Measurements from ENCODE around the gene SEC61A2.
"Not testable (repeated sequence)": the region's sequence is repeated elsewhere in the genome, so short reads cannot be mapped to it uniquely, and the experiment has no call there.

The SEC61A2 gene

DNA sequence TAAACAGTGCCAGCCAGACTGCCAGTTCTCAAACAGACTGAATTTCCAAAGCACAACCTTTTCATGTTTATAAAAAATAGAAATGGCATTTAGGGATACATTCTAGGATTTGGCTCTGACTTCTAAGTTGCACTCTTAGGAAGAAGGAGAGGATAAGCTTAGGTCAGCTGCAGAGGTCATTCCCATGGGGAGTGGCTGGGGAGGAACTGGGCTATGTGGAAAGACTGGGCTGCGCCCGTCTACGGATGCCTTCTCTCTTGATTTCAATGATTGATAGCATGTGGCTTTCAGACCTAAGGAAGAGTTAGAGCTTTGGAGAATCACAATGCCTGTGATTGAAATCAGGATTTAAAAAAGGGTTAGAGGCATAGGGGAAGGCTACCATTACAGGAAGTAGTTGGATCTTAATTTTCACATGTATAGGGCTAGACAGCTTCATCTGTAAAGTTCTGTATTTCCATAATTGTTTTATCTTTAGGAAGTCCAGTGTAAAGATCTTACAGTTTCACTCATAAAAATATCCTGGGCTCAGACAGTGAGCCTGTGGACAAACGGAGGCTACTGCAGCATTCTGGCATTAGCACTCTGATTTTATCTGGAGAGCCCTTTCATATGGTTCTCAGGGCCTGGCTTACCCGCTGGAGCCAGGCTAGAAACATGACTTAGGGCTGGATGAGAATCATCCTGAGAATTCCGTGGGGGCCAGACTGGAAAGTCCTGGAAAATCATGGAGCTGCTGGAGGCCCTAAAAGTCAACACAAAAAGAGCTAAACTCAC, 36.7 kb downstream of the SEC61A2 start:
- H3K9me3 ChIP-seq (replicated peaks in 1 of 11) = no peaks in the 10 kb centered on the region
- H3K9ac ChIP-seq = no peak overlapping the region
- no peak overlapping the region for H3K4me2 ChIP-seq
- H3K27ac ChIP-seq = no peak overlapping the region
- peaks cover 94 to 100% (median 100%) of the 10 kb centered on the region in 11 experiments for H3K36me3 ChIP-seq
- peaks cover 0 to 6% (median 0%) of the 10 kb centered on the region in 11 experiments; a peak in 1 of 22 replicates for H4K20me1 ChIP-seq
- H3K4me1 ChIP-seq = no peaks in the 10 kb centered on the region
- H3K4me3 ChIP-seq = no peak overlapping the region
- TF ChIP-seq Cebpa-rat (IDR thresholded peaks at IDR 0.05) = no peak
- no peaks in the 10 kb centered on the region for H3K27me3 ChIP-seq

DNA sequence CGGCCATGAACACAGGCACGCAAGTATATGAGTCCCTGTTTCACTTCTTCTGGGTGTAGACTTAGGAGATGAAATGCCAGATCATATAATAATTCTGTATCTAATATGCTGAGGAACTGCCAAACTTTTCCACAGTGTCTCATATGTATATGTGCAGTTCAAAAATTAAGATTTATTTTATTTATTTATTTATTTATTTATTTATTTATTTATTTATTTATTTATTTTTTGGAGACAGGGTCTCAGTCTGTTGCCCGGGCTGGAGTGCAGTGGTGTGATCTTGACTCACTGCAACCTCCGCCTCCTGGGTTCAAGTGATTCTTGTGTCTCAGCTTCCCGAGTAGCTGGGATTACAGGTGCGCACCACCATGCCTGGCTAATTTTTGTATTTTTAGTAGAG, 42.0 kb downstream of the SEC61A2 start:
- H3K9me3 ChIP-seq (replicated peaks in 1 of 11); H3K4me1 ChIP-seq; H3K27ac ChIP-seq; H4K20me1 ChIP-seq; H3K27me3 ChIP-seq; H3K4me3 ChIP-seq; H3K4me2 ChIP-seq; H3K9ac ChIP-seq: not testable (repeated sequence)
- H3K36me3 ChIP-seq = peaks cover 96 to 100% (median 100%) of the 10 kb centered on the region in 11 experiments

DNA sequence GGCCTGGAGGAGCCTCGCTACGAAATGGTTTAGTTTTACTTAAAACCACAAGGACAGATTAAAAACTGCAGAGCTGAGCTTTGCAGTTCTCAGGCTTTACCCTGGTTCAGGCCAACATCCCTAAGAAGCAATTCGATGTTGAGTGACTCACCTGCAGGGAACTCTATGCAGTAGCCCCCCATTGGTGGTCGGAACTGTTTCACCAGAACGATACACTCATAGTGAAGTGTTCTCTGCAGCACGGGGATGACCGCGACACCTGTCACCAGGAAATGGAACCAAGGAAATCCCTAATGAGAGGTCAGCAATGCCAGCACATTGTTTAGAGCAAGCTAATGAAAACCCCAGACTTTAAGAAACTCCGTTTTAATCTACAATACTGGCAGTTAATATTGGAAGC, 48.2 kb downstream of the SEC61A2 start:
- Histone ChIP-seq H3K4me2 (no peak overlapping the region), H3K4me1 (peaks cover 10 to 48% (median 42%) of the 10 kb centered on the region in 10 experiments), H3K36me3 (peaks cover 63 to 99% (median 93%) of the 10 kb centered on the region in 11 experiments), H3K9me3 (replicated peaks in 1 of 11) (no peaks in the 10 kb centered on the region), H3K9ac (no peak overlapping the region), H3K27me3 (no peaks in the 10 kb centered on the region), H3K4me3 (no peak overlapping the region), H4K20me1 (peaks cover 0 to 21% (median 0%) of the 10 kb centered on the region in 11 experiments; a peak in 4 of 22 replicates), H3K27ac (no peak overlapping the region)
- TF ChIP-seq Cebpa-rat (IDR thresholded peaks at IDR 0.05) = no peak

DNA sequence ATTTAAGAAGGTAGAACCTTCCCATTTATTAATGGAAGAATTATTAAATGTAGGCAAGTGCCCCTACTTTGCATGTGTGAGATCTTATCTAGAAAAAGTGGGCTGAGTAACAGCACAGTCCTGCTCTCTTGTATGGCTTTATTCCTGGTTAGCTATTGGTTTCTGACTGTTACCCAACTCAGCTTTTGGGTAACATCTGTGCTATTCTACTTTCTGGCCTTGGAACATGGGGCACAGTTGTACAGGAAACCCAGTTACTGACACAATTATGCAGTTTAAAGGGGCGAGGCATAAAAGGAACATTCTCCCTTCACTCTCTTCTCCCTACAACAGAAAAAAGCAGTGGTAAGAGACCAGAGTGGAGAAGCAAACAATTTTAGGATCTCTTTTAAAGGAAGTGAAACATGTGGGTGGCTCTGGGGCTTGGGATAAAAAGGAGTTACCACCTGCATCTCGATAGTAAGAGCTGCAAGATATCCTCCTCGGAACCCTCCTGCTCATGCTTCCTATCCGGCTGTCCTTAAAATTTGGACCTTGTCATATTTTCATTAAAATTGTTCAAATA, 50.2 kb downstream of the SEC61A2 start:
- peak overlapping the region in 1 of 11 experiments; percentile 8; a peak in 1 of 22 replicates for H3K9ac ChIP-seq
- TF ChIP-seq Cebpa-rat (IDR thresholded peaks at IDR 0.05) = no peak
- H3K27me3 ChIP-seq = no peaks in the 10 kb centered on the region
- peak overlapping the region in 10 of 11 experiments; percentile 4 to 79 (median 53); a peak in 18 of 22 replicates for H3K4me2 ChIP-seq
- no peak overlapping the region for H3K4me3 ChIP-seq
- H3K4me1 ChIP-seq = peaks cover 16 to 61% (median 52%) of the 10 kb centered on the region in 10 experiments
- peak overlapping the region in 8 of 11 experiments; percentile 20 to 73 (median 44); a peak in 9 of 22 replicates for H3K27ac ChIP-seq
- H3K36me3 ChIP-seq = peaks cover 53 to 99% (median 92%) of the 10 kb centered on the region in 11 experiments
- peaks cover 0 to 21% (median 0%) of the 10 kb centered on the region in 11 experiments; a peak in 4 of 22 replicates for H4K20me1 ChIP-seq
- no peaks in the 10 kb centered on the region for H3K9me3 ChIP-seq (replicated peaks in 1 of 11)

DNA sequence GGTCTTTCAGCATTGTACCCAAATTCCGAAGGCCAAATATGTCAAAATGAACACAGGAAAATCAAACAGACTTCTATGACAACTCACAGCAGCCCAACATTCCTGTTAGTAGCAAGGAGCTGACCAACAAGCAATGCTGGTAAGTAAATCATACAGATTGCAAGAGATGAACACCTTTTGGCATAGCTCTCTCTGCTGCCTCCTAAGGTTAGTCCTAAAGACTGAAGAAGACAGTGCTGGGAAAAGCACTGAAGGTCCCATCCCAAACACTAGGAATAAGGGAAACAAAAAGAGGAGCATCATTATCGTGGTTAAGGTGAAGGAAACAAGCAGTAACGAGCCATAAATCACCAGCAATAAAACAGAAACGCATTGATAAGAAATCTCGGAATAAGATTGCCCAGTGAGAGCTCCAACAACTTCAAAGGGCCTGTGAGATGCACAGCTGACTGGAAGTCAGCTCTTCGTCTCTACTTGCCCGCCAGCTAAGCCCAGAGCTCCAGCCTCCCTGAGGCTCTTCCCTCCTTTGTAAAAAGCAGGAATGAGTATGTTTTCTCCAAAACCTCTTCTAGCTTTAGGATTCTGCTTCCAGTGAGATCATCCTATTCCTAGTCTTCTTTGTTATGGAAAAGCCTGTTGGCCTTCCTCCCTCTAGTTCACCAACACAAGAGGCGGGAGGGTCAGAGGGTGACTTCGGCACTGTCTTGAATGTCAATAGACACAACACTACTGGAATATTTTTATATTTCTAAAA, 50.9 kb downstream of the SEC61A2 start:
- Histone ChIP-seq H3K27ac (peak overlapping the region in 9 of 11 experiments; percentile 20 to 73 (median 54); a peak in 12 of 22 replicates), H4K20me1 (peaks cover 0 to 21% (median 0%) of the 10 kb centered on the region in 11 experiments; a peak in 4 of 22 replicates), H3K4me3 (no peak overlapping the region), H3K9me3 (replicated peaks in 1 of 11) (no peaks in the 10 kb centered on the region), H3K27me3 (no peaks in the 10 kb centered on the region), H3K9ac (0 out of 22 replicates have a peak overlapping the region, but pooled peaks of 1 of the 11 experiments have one; percentile 11), H3K4me1 (peaks cover 16 to 61% (median 52%) of the 10 kb centered on the region in 10 experiments), H3K36me3 (peaks cover 53 to 99% (median 92%) of the 10 kb centered on the region in 11 experiments), H3K4me2 (peak overlapping the region in 10 of 11 experiments; percentile 26 to 79 (median 63); a peak in 17 of 22 replicates)
- no peak for TF ChIP-seq Cebpa-rat (IDR thresholded peaks at IDR 0.05)

DNA sequence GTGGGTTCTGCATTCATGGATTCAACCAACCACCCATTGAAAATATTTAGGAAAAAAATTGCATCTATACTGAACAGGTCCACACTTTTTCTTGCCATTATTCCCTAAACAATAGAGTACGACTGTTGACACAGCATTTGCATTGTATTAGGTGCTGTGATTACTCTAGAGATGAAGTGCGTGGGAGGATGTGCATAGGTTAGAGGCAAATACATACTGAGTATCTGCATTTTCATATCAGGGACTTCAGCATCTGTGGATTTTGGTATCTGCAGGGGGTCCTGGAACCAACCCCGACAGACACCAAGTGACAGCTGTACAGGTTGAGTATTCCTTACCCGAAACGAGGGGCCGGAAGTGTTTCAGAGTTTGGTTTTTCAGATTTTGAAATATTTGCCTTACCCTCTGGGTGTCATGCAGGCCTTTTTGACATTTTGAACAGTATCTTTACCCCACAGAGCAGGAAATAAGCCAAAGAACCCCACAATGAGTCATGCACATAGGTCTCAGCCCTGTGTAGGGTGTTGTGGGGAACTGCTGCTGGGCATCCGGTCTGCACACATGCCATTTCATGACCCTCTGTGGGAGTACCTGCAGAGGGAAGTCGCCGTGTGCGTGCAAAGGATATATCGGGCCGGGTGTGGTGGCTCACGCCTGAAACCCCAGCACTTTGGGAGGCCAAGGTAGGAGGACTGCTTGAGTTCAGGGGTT, 51.7 kb downstream of the SEC61A2 start:
- no peaks in the 10 kb centered on the region for H3K27me3 ChIP-seq
- H3K9me3 ChIP-seq (replicated peaks in 1 of 11) = no peaks in the 10 kb centered on the region
- H3K36me3 ChIP-seq = peaks cover 53 to 99% (median 92%) of the 10 kb centered on the region in 11 experiments
- H3K27ac ChIP-seq = peak overlapping the region in 9 of 11 experiments; percentile 47 to 74 (median 64); a peak in 18 of 22 replicates
- peaks cover 18 to 69% (median 55%) of the 10 kb centered on the region in 10 experiments for H3K4me1 ChIP-seq
- H3K4me3 ChIP-seq = 0 out of 20 replicates have a peak overlapping the region, but pooled peaks of 1 of the 10 experiments have one; percentile 19
- H3K4me2 ChIP-seq = peak overlapping the region in 10 of 11 experiments; percentile 54 to 79 (median 64); a peak in 18 of 22 replicates
- no peak for TF ChIP-seq Cebpa-rat (IDR thresholded peaks at IDR 0.05)
- peak overlapping the region in 7 of 11 experiments; percentile 18 to 54 (median 41); a peak in 6 of 22 replicates for H3K9ac ChIP-seq
- peaks cover 0 to 24% (median 0%) of the 10 kb centered on the region in 11 experiments; a peak in 4 of 22 replicates for H4K20me1 ChIP-seq

DNA sequence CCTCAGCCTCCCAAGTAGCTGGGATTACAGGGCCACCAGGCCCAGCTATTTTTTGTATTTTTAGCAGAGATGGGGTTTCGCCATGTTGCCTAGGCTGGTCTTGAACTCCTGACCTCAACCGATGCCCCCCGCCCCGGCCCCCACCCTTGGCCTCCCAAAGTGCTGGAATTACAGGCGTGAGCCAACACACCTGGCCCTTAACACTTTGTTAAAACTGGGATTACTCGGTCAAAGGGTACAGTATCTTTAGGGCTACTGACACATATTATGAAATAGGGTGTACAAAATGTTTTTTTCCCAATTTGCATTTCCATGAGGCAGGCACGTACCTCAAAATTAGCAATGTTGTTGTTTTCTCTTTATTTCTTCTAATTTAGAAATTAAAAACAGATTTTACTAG, 54.7 kb downstream of the SEC61A2 start:
- H3K36me3 ChIP-seq = peaks cover 33 to 99% (median 85%) of the 10 kb centered on the region in 11 experiments
- H3K4me3 ChIP-seq = no peak overlapping the region
- peaks cover 0 to 33% (median 0%) of the 10 kb centered on the region in 11 experiments; a peak in 5 of 22 replicates for H4K20me1 ChIP-seq
- no peaks in the 10 kb centered on the region for H3K27me3 ChIP-seq
- H3K9me3 ChIP-seq (replicated peaks in 1 of 11) = no peaks in the 10 kb centered on the region
- peaks cover 24 to 87% (median 73%) of the 10 kb centered on the region in 10 experiments for H3K4me1 ChIP-seq
- H3K4me2 ChIP-seq = no peak overlapping the region
- TF ChIP-seq Cebpa-rat (IDR thresholded peaks at IDR 0.05) = no peak
- peak overlapping the region in 2 of 11 experiments; percentile 55 to 68; a peak in 1 of 22 replicates for H3K27ac ChIP-seq
- no peak overlapping the region for H3K9ac ChIP-seq

DNA sequence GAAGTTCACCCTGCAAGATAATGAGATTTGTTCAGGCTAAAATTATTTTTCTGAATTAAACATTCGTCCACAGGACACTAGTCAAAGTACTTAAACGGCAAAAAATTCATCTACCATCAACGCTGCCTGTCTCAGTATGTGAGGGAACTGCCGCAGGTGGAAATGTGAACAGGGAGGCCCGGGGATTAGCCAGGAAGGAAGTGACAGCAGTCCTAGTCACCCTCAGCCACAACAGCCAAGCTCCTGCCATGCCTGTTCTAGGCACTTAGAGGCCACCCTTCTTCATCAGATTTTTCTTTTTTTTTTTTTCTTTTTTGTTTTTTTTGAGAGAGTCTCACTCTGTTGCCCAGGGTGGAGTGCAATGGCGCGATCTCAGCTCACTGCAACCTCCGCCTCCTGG, 56.8 kb downstream of the SEC61A2 start:
- Histone ChIP-seq H3K9me3 (replicated peaks in 1 of 11) (no peaks in the 10 kb centered on the region), H3K4me2 (peak overlapping the region in 10 of 11 experiments; percentile 6 to 84 (median 60); a peak in 19 of 22 replicates), H3K4me3 (no peak overlapping the region; a peak in 1 of 20 replicates), H3K36me3 (peaks cover 33 to 95% (median 69%) of the 10 kb centered on the region in 11 experiments), H3K9ac (peak overlapping the region in 4 of 11 experiments; percentile 9 to 37 (median 16); a peak in 4 of 22 replicates), H3K4me1 (peaks cover 32 to 87% (median 72%) of the 10 kb centered on the region in 10 experiments), H3K27ac (peak overlapping the region in 8 of 11 experiments; percentile 10 to 50 (median 32); a peak in 12 of 22 replicates), H3K27me3 (no peaks in the 10 kb centered on the region), H4K20me1 (peaks cover 0 to 17% (median 0%) of the 10 kb centered on the region in 11 experiments; a peak in 5 of 22 replicates)
- no peak for TF ChIP-seq Cebpa-rat (IDR thresholded peaks at IDR 0.05)

Data from BLaER1 treated with 17β-estradiol and CSF1 and Interleukin-3, amounts not matched to agents 10 nM and 100 nM (cell line).